WERI-Rb-1 (cell line): ENCODE results near the gene ELL2.

Source experiments
- DNase-seq: peaks from one replicate; pipeline ENCODE4 v3.0.0-alpha.2; 2020
- H3K27ac ChIP-seq: fragments of 250-450 bp; sonication (Bioruptor Pico); 2 replicates; pipeline ENCODE4 v1.5.1; 2020; ENCODE audit warnings: mild to moderate bottlenecking, moderate library complexity
- H3K27me3 ChIP-seq: fragments of 250-450 bp; sonication (Bioruptor Pico); 2 replicates; pipeline ENCODE4 v1.5.1; 2021; ENCODE audit warnings: mild to moderate bottlenecking, low read depth, moderate library complexity; ENCODE audit not compliant: insufficient read depth, severe bottlenecking
- H3K36me3 ChIP-seq: fragments of 250-450 bp; sonication (Bioruptor Pico); 2 replicates; pipeline ENCODE4 v1.5.1; 2020; ENCODE audit warnings: mild to moderate bottlenecking, moderate library complexity
- H3K4me3 ChIP-seq: 2 replicates; pipeline ENCODE4 v1.5.1; 2011; ENCODE audit warnings: low read depth, mild to moderate bottlenecking, control low read depth, low read length
- H3K9me3 ChIP-seq: fragments of 250-450 bp; sonication (Bioruptor Pico); 2 replicates; pipeline ENCODE4 v1.5.1; 2021; ENCODE audit warnings: mild to moderate bottlenecking, moderate library complexity; ENCODE audit not compliant: severe bottlenecking
- CTCF ChIP-seq: IDR thresholded peaks from 2 replicates; pipeline ENCODE4 v1.5.1; 2011; ENCODE audit warnings: low read depth, mild to moderate bottlenecking, control low read depth, inconsistent platforms, low read length

Gene ELL2

GRCh38 chr5:95953021-95953702, 8.5 kb downstream of the ELL2 start:
- Histone ChIP-seq H3K4me3 (no peak overlapping the region), H3K9me3 (no peaks in the 10 kb centered on the region), H3K27me3 (no peaks in the 10 kb centered on the region), H3K36me3 (no peaks in the 10 kb centered on the region), H3K27ac (no peak overlapping the region)
- no peak for TF ChIP-seq CTCF
- DNase-seq, result no peak

GRCh38 chr5:95951916-95952315, 9.7 kb downstream of the ELL2 start:
- DNase-seq, result no peak
- Histone ChIP-seq H3K9me3 (no peaks in the 10 kb centered on the region), H3K27ac (no peak overlapping the region), H3K27me3 (no peaks in the 10 kb centered on the region), H3K4me3 (no peak overlapping the region), H3K36me3 (no peaks in the 10 kb centered on the region)
- no peak for TF ChIP-seq CTCF

- Histone ChIP-seq H3K27me3 (no peaks in the 10 kb centered on the region), H3K36me3 (no peaks in the 10 kb centered on the region), H3K27ac (no peak overlapping the region), H3K4me3 (no peak overlapping the region), H3K9me3 (no peaks in the 10 kb centered on the region)
- TF ChIP-seq CTCF, result no peak
- no peak for DNase-seq
Observed at GRCh38 chr5:95949810-95950209, 11.8 kb downstream of the ELL2 start.

GRCh38 chr5:95948631-95949030, 13.0 kb downstream of the ELL2 start:
- no peak overlapping the region for H3K4me3 ChIP-seq
- no peaks in the 10 kb centered on the region for H3K36me3 ChIP-seq
- H3K27me3 ChIP-seq, result no peaks in the 10 kb centered on the region
- DNase-seq, result no peak
- no peaks in the 10 kb centered on the region for H3K9me3 ChIP-seq
- TF ChIP-seq CTCF, result no peak
- H3K27ac ChIP-seq, result no peak overlapping the region

GRCh38 chr5:95946451-95946850, 15.2 kb downstream of the ELL2 start:
- no peak for TF ChIP-seq CTCF
- no peak overlapping the region for H3K27ac ChIP-seq
- no peak for DNase-seq
- no peaks in the 10 kb centered on the region for H3K27me3 ChIP-seq
- no peaks in the 10 kb centered on the region for H3K36me3 ChIP-seq
- no peaks in the 10 kb centered on the region for H3K9me3 ChIP-seq
- no peak overlapping the region for H3K4me3 ChIP-seq

- no peak for TF ChIP-seq CTCF
- Histone ChIP-seq H3K27me3 (no peaks in the 10 kb centered on the region), H3K36me3 (no peaks in the 10 kb centered on the region), H3K4me3 (no peak overlapping the region), H3K9me3 (no peaks in the 10 kb centered on the region), H3K27ac (no peak overlapping the region)
- no peak for DNase-seq
Observed at GRCh38 chr5:95942968-95943367, 18.7 kb downstream of the ELL2 start.
